IPS-20b (cell line): ENCODE data around the gene ALKBH5.
A peak's percentile ranks its signal among the peaks of the same experiment; 100 is the strongest.

Experiments used
- H3K27ac ChIP-seq: one replicate; pipeline ENCODE4 v1.5.1; 2013; ENCODE audit warnings: low read length
- H3K27me3 ChIP-seq: 2 replicates; pipeline ENCODE4 v1.6.1; 2013; ENCODE audit warnings: mild to moderate bottlenecking, low read length, inconsistent platforms; ENCODE audit not compliant: insufficient read depth
- H3K36me3 ChIP-seq: 2 replicates; pipeline ENCODE4 v1.6.1; 2013; ENCODE audit warnings: low read depth, mild to moderate bottlenecking, inconsistent platforms, low read length, moderate library complexity; ENCODE audit not compliant: insufficient read depth
- H3K4me1 ChIP-seq: 2 replicates; pipeline ENCODE4 v1.6.1; 2013; ENCODE audit warnings: mild to moderate bottlenecking, control low read depth, inconsistent platforms, low read length, moderate library complexity; ENCODE audit not compliant: insufficient read depth
- H3K4me3 ChIP-seq: 2 replicates; pipeline ENCODE4 v1.5.1; 2013; ENCODE audit warnings: mild to moderate bottlenecking, low read length, inconsistent platforms
- H3K9ac ChIP-seq: 2 replicates; pipeline ENCODE4 v1.6.1; 2013; ENCODE audit warnings: low read depth, mild to moderate bottlenecking, inconsistent platforms, low read length, moderate library complexity
- H3K9me3 ChIP-seq: 2 replicates; pipeline ENCODE4 v1.6.1; 2013; ENCODE audit warnings: mild to moderate bottlenecking, low read depth, low read length, inconsistent platforms; ENCODE audit not compliant: insufficient read depth

The ALKBH5 gene

GRCh38 chr17:18226284-18226945 lies 42.8 kb downstream of the ALKBH5 start:
- H3K9me3 ChIP-seq, result no peaks in the 10 kb centered on the region
- peak overlapping the region; percentile 94 for H3K4me3 ChIP-seq
- H3K9ac ChIP-seq, result peak overlapping the region; percentile 92
- no peaks in the 10 kb centered on the region for H3K36me3 ChIP-seq
- H3K27me3 ChIP-seq, result no peaks in the 10 kb centered on the region
- H3K27ac ChIP-seq, result no peak overlapping the region
- H3K4me1 ChIP-seq, result peaks cover 5% of the 10 kb centered on the region; the same call in 1 of the 2 replicates

GRCh38 chr17:18227635-18228034 lies 44.0 kb downstream of the ALKBH5 start:
- no peaks in the 10 kb centered on the region for H3K9me3 ChIP-seq
- no peaks in the 10 kb centered on the region for H3K27me3 ChIP-seq
- H3K4me3 ChIP-seq, result no peak overlapping the region
- H3K4me1 ChIP-seq, result peaks cover 5% of the 10 kb centered on the region; the same call in 1 of the 2 replicates
- no peak overlapping the region for H3K9ac ChIP-seq
- peaks cover 7% of the 10 kb centered on the region; the same call in 1 of the 2 replicates for H3K36me3 ChIP-seq
- no peak overlapping the region for H3K27ac ChIP-seq

- Histone ChIP-seq H3K36me3 (peaks cover 13% of the 10 kb centered on the region; the same call in 1 of the 2 replicates), H3K9me3 (no peaks in the 10 kb centered on the region), H3K27ac (no peak overlapping the region), H3K4me1 (peaks cover 5% of the 10 kb centered on the region; the same call in 1 of the 2 replicates), H3K27me3 (no peaks in the 10 kb centered on the region), H3K9ac (no peak overlapping the region), H3K4me3 (no peak overlapping the region)
Measured at GRCh38 chr17:18228176-18228682, 44.6 kb downstream of the ALKBH5 start.

GRCh38 chr17:18229254-18229653 lies 45.6 kb downstream of the ALKBH5 start:
- Histone ChIP-seq H3K27ac (no peak overlapping the region), H3K9ac (no peak overlapping the region)

GRCh38 chr17:18229771-18230170 lies 46.1 kb downstream of the ALKBH5 start:
- no peaks in the 10 kb centered on the region; the same call in 1 of the 2 replicates for H3K4me1 ChIP-seq
- H3K27ac ChIP-seq, result no peak overlapping the region
- H3K9ac ChIP-seq, result no peak overlapping the region
- H3K27me3 ChIP-seq, result no peaks in the 10 kb centered on the region
- no peak overlapping the region for H3K4me3 ChIP-seq
- H3K36me3 ChIP-seq, result peaks cover 28% of the 10 kb centered on the region
- H3K9me3 ChIP-seq, result no peaks in the 10 kb centered on the region

More at GRCh38 chr17:18229254-18229653, 45.6 kb downstream of the ALKBH5 start:
- Histone ChIP-seq H3K9me3 (no peaks in the 10 kb centered on the region), H3K27me3 (no peaks in the 10 kb centered on the region), H3K36me3 (peaks cover 23% of the 10 kb centered on the region), H3K4me3 (no peak overlapping the region), H3K4me1 (peaks cover under 1% of the 10 kb centered on the region; the same call in 1 of the 2 replicates)

- H3K4me3 ChIP-seq, result no peak overlapping the region
- no peaks in the 10 kb centered on the region for H3K27me3 ChIP-seq
- peaks cover 36% of the 10 kb centered on the region for H3K36me3 ChIP-seq
- no peak overlapping the region for H3K27ac ChIP-seq
- H3K9ac ChIP-seq, result peak overlapping the region; percentile 48; the same call in 1 of the 2 replicates
- H3K4me1 ChIP-seq, result no peaks in the 10 kb centered on the region; the same call in 1 of the 2 replicates
- H3K9me3 ChIP-seq, result no peaks in the 10 kb centered on the region
Measured at GRCh38 chr17:18230288-18231141, 46.9 kb downstream of the ALKBH5 start.

GRCh38 chr17:18231164-18231563 lies 47.5 kb downstream of the ALKBH5 start:
- Histone ChIP-seq H3K9me3 (no peaks in the 10 kb centered on the region), H3K9ac (0 out of 2 replicates have a peak overlapping the region, but pooled peaks have one; percentile 48), H3K36me3 (peaks cover 42% of the 10 kb centered on the region), H3K27ac (no peak overlapping the region), H3K27me3 (no peaks in the 10 kb centered on the region), H3K4me1 (no peaks in the 10 kb centered on the region; the same call in 1 of the 2 replicates), H3K4me3 (no peak overlapping the region)

GRCh38 chr17:18233803-18234518 lies 50.3 kb downstream of the ALKBH5 start:
- Histone ChIP-seq H3K4me3 (no peak overlapping the region), H3K36me3 (peaks cover 66% of the 10 kb centered on the region), H3K27ac (no peak overlapping the region), H3K9ac (no peak overlapping the region), H3K4me1 (no peaks in the 10 kb centered on the region; the same call in 1 of the 2 replicates), H3K9me3 (no peaks in the 10 kb centered on the region), H3K27me3 (no peaks in the 10 kb centered on the region)

GRCh38 chr17:18234853-18235380 lies 51.3 kb downstream of the ALKBH5 start:
- no peak overlapping the region for H3K9ac ChIP-seq

GRCh38 chr17:18235743-18236256 lies 52.2 kb downstream of the ALKBH5 start:
- no peak overlapping the region for H3K27ac ChIP-seq
- H3K9me3 ChIP-seq, result no peaks in the 10 kb centered on the region
- no peak overlapping the region for H3K9ac ChIP-seq
- H3K4me1 ChIP-seq, result no peaks in the 10 kb centered on the region; the same call in 1 of the 2 replicates
- H3K27me3 ChIP-seq, result no peaks in the 10 kb centered on the region
- peaks cover 84% of the 10 kb centered on the region for H3K36me3 ChIP-seq
- no peak overlapping the region for H3K4me3 ChIP-seq

More at GRCh38 chr17:18234853-18235380, 51.3 kb downstream of the ALKBH5 start:
- H3K4me3 ChIP-seq, result no peak overlapping the region
- H3K27me3 ChIP-seq, result no peaks in the 10 kb centered on the region
- H3K4me1 ChIP-seq, result no peaks in the 10 kb centered on the region; the same call in 1 of the 2 replicates
- no peaks in the 10 kb centered on the region for H3K9me3 ChIP-seq
- H3K36me3 ChIP-seq, result peaks cover 76% of the 10 kb centered on the region
- no peak overlapping the region for H3K27ac ChIP-seq

GRCh38 chr17:18236494-18236893 lies 52.9 kb downstream of the ALKBH5 start:
- peaks cover 91% of the 10 kb centered on the region for H3K36me3 ChIP-seq
- no peak overlapping the region for H3K4me3 ChIP-seq
- H3K9ac ChIP-seq, result no peak overlapping the region
- H3K27ac ChIP-seq, result no peak overlapping the region
- H3K27me3 ChIP-seq, result no peaks in the 10 kb centered on the region
- no peaks in the 10 kb centered on the region for H3K9me3 ChIP-seq
- no peaks in the 10 kb centered on the region for H3K4me1 ChIP-seq
